HG02943 (cell line): ENCODE measurements around the gene TMEM134.

Source experiments
- ATAC-seq: cut with Tn5 transposase; IDR thresholded peaks from one replicate; pipeline ENCODE4 v1.9.1; 2021; ENCODE audit warnings: mild to moderate bottlenecking, low read depth, moderate library complexity; ENCODE audit not compliant: unreplicated experiment

Gene TMEM134

GRCh38 chr11:67463680-67464410, 5.2 kb downstream of the TMEM134 start:
- no peak for ATAC-seq

DNA sequence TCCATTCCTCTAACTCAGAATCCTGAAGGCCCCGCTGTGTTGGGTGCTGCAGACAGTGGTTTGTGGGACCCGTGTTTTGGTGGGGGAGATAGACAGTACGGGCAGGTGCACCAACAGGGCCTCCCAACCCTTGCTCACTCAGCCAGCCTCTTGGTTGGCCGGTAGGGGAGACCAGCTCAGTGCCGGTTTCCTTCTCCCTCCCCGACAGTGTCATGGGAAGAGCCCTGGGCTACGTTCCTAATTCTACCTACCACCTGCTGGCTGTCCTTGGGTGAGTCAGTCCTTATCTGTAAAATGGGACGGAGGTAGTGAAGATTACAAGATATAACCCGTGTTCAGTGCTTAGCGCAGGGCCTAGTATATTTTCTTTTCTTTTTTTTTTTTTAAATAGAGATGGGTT, 5.9 kb downstream of the TMEM134 start:
- ATAC-seq = no peak

DNA sequence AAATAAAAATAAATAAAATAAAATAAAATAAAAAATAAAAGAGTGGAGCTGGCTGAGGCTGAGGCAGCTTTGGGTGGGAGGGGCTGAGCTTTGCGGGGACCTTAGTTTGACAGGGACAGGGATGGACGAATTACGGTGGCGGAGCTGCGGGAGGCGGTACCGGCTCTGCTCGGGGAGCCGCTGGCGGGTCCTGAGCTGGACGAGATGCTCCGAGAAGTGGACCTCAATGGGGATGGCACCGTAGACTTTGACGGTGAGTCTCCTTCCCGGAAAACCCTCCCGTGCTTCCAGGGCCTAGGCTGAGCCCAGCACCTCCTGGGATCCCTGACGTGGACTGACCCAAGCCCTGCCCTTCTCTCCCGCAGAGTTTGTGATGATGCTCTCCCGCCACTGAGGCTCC, 10.8 kb downstream of the TMEM134 start:
- ATAC-seq = no peak

- ATAC-seq = no peak
These were observed 11.6 kb downstream of the TMEM134 start for GRCh38 chr11:67457453-67457852.

DNA sequence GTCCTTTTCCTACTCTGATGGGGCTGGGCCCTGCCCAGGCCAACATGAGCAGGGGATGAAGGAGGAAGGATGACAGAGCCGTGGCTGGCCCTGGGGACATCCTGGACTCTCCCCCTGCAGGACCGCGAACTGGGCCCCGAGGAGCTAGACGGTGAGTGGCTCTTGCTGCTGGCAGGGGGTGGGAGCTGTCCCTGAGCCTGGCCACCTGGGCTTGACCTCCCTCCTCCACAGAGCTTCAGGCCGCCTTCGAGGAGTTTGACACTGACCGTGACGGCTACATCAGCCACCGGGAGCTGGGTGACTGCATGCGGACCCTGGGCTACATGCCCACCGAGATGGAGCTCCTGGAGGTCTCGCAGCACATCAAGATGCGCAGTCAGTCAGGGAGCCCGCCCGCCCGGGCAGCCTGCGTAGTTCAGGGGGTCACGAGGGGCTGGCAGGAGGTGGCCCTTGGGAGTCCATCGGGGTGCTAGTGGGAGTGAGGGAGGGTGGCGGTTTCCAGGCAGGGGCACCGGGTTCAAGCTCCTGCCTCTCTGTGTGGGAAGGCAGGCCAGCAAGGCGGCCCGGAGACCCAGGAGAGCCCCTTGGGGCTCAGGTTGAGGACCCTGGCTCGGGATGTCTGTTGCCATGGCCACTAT, 12.9 kb downstream of the TMEM134 start:
- no peak for ATAC-seq

DNA sequence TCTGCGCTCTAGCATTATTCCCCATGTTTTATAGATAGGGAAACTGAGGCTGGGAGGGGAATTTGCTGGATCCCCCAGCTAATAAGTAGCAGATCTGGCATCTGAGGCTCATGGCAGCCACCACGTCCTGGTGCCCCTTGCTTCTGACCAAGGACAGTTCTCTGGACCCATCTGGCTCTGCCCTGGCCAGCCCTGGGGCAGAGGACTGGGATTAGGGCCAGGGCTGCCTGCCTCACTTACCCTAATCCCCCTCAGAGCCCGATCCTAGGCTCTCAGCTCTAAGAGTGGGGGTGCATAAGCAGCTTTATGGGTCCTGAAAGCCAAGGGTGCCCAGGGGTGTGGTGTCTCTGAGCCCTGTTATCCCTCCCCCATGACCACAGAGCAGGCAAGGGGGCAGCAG, 14.0 kb downstream of the TMEM134 start, which contains the start of gene CABP4:
Gene CABP4 (plus strand): TSS at position 301 of the 400 bp plus-strand sequence. CDS start 70 bp downstream, at position 371.
- no peak for ATAC-seq

DNA sequence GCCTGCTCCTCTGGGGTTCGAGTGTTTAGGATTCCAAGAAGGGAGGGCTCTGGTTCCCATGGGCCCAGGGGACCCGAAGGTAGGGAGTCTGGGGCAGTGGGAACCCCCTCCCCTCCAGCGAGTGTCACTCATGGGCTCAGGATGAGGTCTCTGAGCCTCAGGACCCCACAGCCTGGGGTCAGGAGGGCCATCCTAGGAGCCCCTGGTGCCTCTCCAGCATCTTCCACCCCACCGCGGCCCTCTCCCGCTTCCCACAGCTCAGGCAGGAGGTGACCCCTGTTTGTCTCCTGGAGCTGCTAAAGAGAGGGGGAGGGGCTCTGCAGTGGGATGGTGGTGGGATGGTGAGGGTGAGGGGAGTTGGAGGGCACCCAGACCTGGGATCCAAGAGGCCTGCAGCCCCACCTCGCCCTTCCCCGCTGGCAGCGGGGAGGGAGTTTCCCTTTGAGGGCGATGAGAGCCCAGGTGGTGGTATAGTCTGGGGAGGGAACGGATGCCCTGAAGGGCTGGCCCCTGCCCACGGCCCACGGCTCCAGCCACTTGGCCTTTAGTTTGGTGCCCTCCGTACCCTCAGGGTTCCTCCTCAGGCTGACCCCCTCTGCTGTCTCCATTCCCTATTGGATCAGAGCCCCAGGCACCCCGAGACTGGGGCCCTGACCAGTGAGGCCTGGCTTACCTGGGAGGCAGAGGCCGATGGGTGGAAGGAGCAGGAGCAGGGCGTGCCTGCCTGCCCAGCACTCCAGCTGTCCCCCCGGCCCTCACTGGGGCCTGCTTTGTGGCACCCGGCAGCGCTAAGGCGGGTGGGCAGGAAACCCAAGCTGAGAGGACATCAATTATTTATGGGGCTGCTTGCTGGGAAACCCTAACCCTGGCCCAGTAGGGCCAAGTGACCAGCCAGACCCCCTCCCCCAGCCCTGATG, 15.0 kb downstream of the TMEM134 start:
- no peak for ATAC-seq

DNA sequence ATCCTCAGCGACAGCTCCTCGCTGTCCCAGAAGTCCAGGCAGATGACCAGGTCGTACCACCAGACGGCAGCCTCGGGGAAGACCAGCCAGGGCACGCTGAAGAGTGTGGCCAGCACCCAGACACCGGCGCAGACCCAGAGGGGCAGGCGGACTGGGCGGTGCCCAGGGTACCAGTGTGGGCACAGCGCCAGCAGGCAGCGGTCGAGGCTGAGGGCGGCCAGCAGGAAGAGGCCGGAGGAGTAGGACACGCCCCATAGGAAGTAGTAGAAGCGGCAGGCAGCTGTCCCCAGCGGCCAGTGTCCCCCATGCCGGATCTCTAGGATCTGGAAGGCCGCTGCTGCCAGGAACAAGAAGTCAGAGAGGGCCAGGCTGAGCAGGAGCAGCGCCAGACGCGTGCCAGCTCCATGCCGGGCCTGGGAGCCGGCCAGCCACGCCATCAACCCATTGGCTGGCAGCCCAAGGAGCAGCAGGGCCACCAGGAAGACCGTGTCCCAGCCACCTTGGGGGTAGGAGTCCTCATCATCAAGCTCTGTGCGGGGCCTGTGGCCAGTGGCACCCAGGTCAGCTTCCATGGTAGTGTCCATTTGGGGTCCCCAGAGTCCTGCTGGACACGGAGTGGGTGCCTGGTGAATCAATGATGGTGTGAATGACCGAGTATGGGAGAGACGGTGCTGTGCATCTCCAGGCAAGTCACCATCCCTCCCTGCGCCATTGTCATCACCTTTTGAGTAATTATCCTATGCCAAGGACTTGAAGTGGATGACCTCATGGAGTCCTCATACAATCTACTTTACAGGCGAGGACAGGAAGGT, 16.7 kb downstream of the TMEM134 start, which contains the start of gene GPR152:
Gene GPR152 (minus strand): TSS at position 589 of the 812 bp plus-strand sequence. CDS start 5 bp downstream, at position 584.
- no peak for ATAC-seq

DNA sequence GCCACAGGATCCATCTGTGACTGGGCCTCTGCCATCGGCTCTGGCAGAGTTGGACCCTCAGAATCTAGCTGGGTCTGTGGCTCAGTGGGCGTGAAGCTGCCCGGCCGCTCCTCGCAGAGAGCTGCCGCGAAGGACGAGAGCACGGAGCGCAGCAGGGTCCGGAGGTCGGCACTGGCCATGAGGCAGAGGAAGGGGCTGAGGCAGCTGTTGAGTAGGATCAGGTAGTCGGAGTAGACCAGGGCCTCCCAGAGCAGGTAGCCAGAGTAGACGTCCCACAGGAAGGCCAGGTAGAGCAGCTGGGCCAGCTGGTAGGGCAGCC, 17.4 kb downstream of the TMEM134 start:
- no peak for ATAC-seq

- ATAC-seq = no peak
These were observed 18.0 kb downstream of the TMEM134 start for GRCh38 chr11:67450796-67451657.

GRCh38 chr11:67449116-67449844, 19.8 kb downstream of the TMEM134 start:
- no peak for ATAC-seq

GRCh38 chr11:67448220-67448609, 20.8 kb downstream of the TMEM134 start:
- no peak for ATAC-seq

DNA sequence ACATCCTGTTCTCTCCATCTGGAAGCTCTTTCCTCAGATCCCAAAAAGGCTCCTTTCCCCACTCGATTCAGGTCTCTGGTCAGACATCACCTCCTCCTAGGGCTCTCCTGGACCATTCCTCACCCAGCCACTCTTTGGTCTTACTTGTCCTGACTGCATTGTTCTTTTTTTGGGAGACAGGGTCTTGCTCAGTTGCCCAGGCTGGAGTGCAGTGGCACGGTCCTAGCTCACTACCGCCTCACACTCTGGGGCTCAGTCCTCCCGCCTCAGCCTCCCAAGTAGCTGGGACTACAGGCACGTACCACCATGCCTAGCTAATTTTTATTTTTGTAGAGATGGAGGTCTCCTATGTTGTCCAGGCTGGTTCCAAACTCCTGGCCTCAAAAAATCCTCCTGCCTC, 23.5 kb downstream of the TMEM134 start:
- ATAC-seq = no peak

- ATAC-seq = no peak
These were observed 26.3 kb downstream of the TMEM134 start for GRCh38 chr11:67442504-67443404.

DNA sequence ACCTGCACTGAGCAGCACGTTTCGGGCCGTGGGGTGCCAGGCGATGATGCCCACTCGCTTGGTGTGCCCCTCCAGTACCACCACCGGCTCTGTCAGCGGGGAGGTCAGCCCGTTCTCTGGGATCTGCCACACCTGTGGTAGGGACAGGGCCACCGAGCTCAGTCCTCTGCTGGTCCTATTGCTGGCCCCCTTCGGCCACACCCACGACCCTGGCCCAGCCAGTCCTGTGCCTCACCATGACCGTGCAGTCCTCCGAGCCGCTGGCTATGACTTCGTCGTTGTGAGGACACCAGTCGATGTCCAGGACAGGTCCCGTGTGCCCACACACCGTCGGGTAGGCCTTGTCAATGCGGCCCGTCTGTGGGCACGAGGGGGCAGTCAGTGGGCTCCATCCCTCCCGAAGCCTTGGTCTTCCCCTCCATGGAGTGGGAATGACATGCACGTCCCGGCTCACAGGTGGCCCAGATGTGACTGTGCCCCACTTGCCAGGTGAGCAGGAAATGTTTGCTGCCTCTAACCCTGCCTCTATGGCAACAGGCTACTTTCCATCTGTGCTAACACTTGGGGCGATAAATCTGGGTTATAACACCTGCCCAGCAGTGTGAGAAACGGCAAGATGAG, 27.2 kb downstream of the TMEM134 start:
- ATAC-seq = no peak

DNA sequence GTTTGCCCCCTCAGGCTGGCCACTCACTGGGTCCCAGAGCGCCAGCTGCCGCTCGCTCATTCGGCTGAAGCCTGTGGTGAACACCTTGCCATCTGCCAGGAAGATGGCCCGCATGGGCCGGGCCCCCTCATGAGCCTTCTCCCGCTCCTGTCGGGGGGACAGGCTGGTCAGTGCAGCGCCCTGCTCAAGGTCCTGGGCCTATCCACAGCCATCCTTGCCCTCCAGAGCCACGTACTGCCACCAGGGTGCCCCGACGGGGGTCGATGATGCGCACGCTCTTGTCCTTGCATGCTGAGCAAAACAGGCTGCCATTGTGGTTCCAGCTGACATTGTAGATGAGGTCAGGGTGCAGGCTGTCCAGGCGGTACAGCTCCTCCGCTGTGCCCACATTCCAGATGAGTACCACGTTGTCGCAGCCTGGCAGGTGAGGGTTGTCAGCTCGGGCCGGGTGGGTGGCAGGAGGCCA, 27.9 kb downstream of the TMEM134 start:
- ATAC-seq = no peak
